ENCODE data around the gene RGS6.

RGS6 gene

GRCh38 chr14:72333357-72333756, 401.1 kb downstream of the RGS6 start:
- DNase-seq: no peak

- DNase-seq: no peak
These were observed 404.2 kb downstream of the RGS6 start for GRCh38 chr14:72336311-72336980.

- no peak for DNase-seq
These were observed 409.0 kb downstream of the RGS6 start for GRCh38 chr14:72341237-72341636.

- no peak for DNase-seq
These were observed 409.5 kb downstream of the RGS6 start for GRCh38 chr14:72341686-72342085.

- DNase-seq: no peak
These were observed 414.9 kb downstream of the RGS6 start for GRCh38 chr14:72347118-72347517.

GRCh38 chr14:72350215-72350614, 418.0 kb downstream of the RGS6 start:
- DNase-seq: no peak

- DNase-seq: no peak
These were observed 419.8 kb downstream of the RGS6 start for GRCh38 chr14:72352012-72352411.

- DNase-seq: no peak
These were observed 434.4 kb downstream of the RGS6 start for GRCh38 chr14:72366619-72367018.

GRCh38 chr14:72369106-72369505, 436.9 kb downstream of the RGS6 start:
- no peak for DNase-seq

GRCh38 chr14:72377016-72377415, 444.8 kb downstream of the RGS6 start:
- DNase-seq: no peak

GRCh38 chr14:72380456-72380855, 448.2 kb downstream of the RGS6 start:
- no peak for DNase-seq

- DNase-seq: no peak
These were observed 451.6 kb downstream of the RGS6 start for GRCh38 chr14:72383865-72384264.

- DNase-seq: no peak
These were observed 455.5 kb downstream of the RGS6 start for GRCh38 chr14:72387726-72388125.

GRCh38 chr14:72389200-72389599, 457.0 kb downstream of the RGS6 start:
- no peak for DNase-seq

GRCh38 chr14:72401101-72401625, 468.9 kb downstream of the RGS6 start:
- no peak for DNase-seq

GRCh38 chr14:72401632-72402376, 469.6 kb downstream of the RGS6 start:
- no peak for DNase-seq

GRCh38 chr14:72402377-72402772, 470.1 kb downstream of the RGS6 start:
- DNase-seq: no peak

GRCh38 chr14:72404106-72404774, 472.0 kb downstream of the RGS6 start:
- no peak for DNase-seq

GRCh38 chr14:72404998-72405397, 472.8 kb downstream of the RGS6 start:
- DNase-seq: no peak

- DNase-seq: no peak
These were observed 475.8 kb downstream of the RGS6 start for GRCh38 chr14:72408020-72408419.

- no peak for DNase-seq
These were observed 476.8 kb downstream of the RGS6 start for GRCh38 chr14:72409047-72409446.

GRCh38 chr14:72416081-72416849, 484.0 kb downstream of the RGS6 start:
- no peak for DNase-seq

GRCh38 chr14:72416892-72417291, 484.7 kb downstream of the RGS6 start:
- no peak for DNase-seq
